Non-pigmented ciliary epithelial cell (primary cell): ENCODE data around the gene JPH2.
"Not testable (repeated sequence)": the region's sequence is repeated elsewhere in the genome, so short reads cannot be mapped to it uniquely, and the experiment has no call there.

Experiments
- DNase-seq: peaks from one replicate; pipeline ENCODE4 v3.0.0-alpha.2; 2010; ENCODE audit warnings: low read depth

JPH2 gene

GRCh38 chr20:44211177-44212039, 24.4 kb upstream of the JPH2 start:
- no peak for DNase-seq

DNA sequence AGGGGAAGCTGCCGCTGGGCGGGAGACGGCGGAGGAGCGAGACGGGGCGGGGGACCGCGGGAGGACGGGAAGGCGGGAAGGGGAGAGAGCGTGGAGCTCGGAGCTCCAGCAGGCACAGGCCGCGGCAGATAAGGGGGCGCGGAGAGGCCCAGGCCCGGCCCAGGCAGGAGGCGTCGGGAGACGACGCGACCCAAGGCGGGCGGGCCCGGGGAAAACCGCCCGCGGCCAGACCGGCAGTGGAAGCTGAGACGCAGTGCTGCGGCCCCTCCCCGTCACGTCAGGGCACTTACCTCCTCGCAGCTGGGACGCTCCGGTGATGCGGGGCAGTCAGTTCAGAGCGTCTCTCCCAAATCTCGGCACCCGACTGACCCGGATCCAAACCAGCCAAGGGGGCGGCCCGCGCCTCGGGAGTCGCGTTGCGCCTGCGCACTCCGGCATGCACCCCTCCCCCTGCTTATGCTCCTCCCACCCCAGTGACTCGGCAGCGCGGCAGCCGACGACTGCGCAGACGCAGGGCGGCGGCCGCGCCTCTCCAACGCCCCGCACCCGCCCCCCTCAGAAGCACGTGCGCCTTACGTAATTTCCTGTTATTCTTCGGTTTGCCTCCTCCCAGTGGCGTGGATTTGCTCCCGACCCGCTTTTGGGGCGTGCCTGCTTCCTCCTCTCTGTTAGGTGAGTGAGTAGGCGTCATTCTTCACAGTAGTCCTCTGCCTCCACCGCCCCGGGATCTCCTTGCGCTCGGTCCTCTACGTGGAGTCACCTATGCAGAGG, 23.6 kb upstream of the JPH2 start, which contains the start of gene OSER1:
Gene OSER1 (minus strand): TSS at position 366 of the 771 bp plus-strand sequence. CDS start 3,814 bp downstream, outside the sequence.
- DNase-seq: peak; percentile 79

DNA sequence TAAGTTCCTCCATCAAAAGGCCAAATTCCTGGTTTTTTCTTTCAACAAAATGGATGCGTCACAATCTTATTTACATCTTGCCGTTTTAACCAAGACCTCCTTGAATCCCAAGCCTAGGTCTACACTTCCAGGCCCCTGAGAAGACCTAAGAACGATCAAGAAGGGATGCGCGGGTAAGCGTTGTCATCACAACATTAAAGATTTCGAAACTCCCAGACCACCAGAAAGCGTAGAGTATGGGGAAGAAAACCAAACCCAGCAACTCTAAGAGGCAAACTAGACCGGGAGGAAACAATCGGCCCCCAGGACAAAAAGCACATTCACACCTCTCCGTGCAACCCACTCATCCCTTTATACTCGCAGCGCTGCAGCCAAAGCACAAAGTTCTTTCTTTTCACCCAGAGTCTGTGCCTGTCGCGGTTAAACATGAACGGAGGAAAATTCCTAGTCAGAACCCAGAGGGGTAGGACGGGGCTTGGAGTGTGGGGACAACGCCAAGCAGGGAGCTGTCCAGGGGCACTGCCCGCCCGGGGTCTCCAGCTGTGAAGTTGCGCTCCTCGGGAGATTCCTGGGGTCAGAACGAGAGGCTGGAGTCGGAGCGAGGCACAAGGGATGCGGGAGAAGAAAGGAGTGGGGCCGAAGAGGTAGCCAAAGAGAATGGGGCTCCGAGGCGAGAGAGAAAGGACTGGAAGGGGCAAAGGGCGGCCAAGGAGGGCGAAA, 22.9 kb upstream of the JPH2 start:
- DNase-seq: no peak

- no peak for DNase-seq
Observed at GRCh38 chr20:44208770-44209169, 21.8 kb upstream of the JPH2 start.

DNA sequence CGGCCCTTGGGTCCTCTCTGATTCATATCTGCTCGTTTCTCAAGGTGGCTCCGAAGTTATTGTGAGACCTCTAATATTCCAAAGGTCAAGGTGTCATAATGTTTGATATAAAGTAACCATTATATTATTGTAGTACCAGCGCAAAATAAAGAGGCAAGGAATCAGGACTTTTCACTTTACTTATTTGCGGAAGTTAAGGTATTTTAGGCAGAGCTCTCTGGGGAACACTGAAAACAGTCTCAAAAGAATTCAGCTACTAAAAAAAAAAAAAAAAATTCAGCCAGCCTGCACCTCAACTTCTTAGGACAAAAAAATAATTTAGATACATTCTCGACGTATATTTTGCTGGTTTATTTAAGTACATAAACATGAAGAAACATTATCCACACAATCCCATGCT, 21.2 kb upstream of the JPH2 start:
- DNase-seq: no peak

DNA sequence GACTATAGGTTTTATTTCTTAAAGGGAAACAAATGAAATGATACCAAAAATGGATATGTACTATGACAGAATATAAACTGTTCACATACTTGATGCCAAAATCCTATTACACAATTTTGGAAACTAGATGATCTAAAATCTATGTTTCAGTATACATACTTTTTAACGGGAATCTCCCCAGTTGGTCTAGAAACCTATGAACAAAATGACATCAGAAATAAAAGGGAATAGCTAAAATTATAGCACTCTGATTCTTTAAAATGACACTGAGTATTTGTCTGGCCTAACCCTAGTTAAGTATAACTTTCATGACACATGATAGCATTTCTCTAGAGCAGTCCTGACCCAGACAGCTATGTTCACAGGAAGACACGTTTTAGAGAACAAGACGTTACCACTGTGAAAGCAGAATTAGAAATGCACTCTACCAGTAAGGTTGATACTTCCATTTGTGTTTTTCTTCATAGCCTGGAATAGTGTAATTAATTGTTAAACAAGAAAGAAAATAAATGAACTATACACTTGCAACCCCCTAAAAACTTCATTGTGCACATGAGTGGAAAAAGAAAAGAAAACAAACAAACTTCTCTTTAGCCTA, 20.2 kb upstream of the JPH2 start:
- DNase-seq: no peak

DNA sequence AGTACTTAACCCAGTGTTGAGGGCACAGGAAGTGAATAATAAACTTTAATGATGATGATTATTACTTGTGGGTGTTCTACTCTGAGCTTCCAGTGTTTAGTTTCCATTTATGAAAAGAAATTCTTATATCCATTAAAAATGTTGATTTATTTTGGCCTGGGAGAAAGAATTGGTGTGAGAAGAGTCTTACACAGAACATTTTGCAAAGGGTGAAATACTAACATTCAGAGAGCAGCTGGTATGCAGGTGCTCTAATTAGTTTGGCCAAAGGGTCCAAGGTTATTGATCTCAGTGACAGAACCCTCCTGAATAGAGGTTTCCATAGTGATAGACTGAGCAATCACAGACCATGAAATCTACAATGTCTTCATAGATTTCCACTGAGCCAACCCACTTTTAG, 19.1 kb upstream of the JPH2 start:
- no peak for DNase-seq

DNA sequence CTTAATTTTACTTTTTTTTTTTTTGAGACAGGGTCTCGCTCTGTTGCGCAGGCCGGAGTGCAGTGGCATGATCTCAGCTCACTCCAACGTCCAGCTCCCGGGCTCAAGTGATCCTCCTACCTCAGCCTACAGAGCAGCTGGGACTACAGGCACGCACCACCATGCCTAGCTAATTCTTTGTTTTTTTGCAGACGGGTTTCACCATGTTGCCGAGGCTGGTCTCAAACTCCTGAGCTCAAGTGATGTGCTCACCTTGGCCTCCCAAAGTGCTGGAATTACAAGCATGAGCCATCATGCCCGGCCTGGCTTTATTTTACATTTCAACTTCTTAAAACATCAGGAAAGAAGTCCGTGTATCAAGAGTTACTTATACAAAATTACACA, 17.8 kb upstream of the JPH2 start:
- DNase-seq: no peak

DNA sequence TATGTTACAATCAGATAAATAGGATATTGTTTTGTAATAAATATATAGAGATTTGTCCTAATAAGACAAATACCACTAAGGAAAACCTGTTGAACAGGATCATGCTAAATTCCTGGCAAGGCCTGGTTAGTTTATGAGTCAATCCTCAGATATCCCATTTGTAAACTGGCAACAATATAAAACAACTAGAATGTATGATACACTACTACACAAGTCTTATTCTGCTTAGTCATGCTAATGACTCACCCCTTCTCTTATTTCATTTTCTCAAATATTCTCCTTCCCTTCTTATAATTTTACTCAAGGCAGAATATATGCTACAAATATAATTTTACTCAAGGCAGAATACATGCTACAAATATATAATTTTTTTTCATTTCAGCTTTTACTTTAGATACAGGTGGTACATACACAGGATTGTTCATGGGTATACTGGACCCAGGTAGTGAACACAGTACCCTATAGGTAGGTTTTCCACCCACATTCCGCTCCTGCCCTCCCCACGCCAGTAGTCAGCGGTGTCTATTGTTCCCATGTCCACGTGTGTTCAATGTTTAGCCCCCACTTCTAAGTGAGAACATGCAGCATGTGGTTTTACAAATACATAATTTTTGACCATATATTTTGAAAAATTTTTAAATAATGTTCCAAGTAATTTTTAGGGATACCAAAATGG, 17.3 kb upstream of the JPH2 start:
- peak; percentile 87 for DNase-seq

DNA sequence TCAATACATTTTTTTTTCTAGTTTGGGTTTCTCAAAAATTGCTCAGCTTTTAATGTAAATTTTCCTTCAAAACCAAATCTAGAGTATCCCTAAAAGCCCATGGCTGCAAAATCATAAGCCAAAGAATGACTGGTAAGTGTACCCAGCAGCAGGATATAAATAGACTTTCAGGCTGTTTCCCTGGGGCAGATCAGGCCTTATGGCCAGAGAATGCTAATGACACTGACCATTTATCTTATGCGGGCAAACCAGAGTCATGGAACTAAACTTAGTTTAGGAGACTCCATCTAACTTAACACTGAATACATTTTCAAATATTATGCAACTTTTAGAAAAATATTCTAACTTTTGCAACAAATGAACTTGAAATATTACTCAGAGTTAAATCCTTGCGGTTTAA, 16.2 kb upstream of the JPH2 start:
- DNase-seq: no peak

DNA sequence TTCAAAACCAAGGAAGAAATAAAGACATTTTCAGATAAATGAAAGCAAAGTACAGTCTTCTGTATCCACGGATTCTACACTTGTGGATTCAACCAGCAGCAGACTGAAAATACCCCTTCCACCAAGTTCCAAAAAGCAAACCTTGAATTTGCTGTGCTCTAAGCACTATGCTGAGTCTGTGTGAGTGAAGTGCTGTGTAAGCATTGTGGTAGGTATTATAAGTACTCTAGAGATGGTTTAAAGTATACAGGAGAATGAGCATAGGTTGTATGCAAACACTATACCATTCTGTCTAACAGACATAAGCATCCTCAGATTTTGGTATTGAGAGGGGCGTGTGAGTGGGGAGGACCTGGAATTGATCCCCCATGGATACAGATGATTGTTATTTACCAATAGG, 14.0 kb upstream of the JPH2 start:
- DNase-seq: no peak

GRCh38 chr20:44200371-44200770, 13.4 kb upstream of the JPH2 start:
- DNase-seq: no peak

- no peak for DNase-seq
Observed at GRCh38 chr20:44199877-44200276, 12.9 kb upstream of the JPH2 start.

DNA sequence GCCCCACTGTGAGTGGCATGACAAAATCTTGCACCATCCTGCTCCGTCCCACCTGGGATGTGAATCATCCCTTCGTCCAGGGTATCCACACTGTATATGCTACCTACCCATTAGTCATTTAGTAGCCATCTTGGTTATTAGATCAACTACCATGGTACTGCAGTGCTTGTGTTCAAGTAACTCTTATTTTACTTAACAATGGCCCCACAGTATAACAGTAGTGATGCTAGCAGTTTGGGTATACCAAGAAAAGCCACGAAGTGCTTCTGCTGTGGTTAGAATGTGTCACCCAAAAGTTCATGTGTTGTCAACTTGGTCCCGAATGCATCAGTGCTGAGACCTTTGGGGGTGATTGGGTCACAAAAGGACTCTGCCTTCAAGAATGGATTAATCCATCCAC, 11.9 kb upstream of the JPH2 start:
- DNase-seq: no peak

DNA sequence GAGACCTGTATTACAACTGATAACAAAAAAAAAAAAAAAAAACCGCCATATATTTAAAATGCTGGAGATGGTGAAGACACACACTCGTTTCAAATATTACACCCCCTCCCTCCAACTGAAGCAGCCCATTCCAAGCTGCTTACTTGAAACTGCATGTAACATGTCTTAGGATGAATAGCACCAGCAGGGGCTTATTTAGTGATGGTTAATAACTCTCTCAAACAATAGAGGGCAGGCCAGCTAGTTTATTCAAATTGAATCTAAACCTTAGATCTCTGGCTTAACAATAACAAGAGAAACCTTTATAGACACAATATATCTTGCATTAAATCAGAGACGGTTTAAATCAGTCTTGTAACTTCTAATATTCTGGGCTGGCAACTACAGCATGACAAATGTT, 9.3 kb upstream of the JPH2 start:
- no peak for DNase-seq

GRCh38 chr20:44195605-44196004, 8.6 kb upstream of the JPH2 start:
- no peak for DNase-seq

DNA sequence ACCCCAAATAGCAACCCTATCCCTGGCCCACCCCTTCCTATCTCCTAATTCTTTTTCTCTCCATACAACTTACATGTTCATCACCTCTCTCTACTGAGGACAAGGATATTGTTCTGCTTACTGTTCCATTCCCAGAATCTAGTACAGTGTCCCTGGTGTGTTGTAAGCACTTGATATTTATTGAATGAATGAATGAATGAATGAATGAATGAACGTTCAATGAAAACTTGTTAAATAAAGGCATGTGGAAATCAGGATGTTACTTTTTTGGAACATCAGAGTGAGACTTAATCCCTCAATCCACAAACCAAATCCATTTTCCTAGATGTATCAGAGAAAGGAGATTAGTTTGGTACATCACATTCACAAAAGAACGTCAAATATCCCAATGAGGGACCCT, 6.8 kb upstream of the JPH2 start:
- DNase-seq: no peak

- DNase-seq: not testable (repeated sequence)
Observed at GRCh38 chr20:44191640-44192039, 4.7 kb upstream of the JPH2 start.

GRCh38 chr20:44190197-44190852, 3.3 kb upstream of the JPH2 start:
- DNase-seq: peak; percentile 50

DNA sequence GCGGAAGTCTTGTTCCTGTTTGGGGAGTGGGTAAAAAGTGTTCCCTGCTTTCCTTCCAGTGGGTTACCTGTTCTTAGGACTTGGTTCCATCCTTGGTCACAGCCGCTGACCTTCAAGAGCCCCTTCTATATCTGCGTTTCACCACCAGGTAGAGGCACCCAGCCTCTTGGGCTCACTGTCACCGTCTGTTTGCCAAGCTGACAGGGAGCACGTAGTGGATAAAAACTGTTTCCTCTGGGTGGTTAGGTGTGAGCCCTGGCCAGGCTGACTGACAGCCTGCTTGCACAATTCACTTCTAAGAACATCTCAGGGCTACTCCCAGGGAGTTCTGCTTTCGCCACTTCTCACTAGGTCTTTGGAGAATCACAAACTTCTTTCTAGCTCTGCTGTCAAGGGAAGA, 1.8 kb upstream of the JPH2 start:
- no peak for DNase-seq
